ENCODE measurements around the gene SFMBT2.

DNA sequence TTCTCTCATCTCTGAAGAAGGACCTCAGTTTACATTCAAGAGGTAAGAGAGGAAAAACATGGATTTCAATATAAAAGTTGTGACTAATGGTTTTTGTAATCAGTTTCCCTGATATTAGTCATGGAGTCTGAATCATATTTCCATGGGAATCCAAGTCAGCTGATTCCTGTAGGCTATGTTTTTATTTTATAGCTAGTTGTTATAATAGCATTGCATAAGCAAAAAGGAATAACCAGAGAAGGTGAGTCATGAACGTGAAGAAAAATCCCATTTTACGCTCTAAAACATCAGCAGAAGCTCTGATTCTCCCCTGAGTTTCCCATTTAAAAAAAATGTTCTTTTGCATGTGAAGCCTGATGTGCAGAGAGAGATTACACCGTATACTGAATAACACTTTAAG lies 299.3 kb downstream of the SFMBT2 start:
- TF ChIP-seq, protein P1, sequence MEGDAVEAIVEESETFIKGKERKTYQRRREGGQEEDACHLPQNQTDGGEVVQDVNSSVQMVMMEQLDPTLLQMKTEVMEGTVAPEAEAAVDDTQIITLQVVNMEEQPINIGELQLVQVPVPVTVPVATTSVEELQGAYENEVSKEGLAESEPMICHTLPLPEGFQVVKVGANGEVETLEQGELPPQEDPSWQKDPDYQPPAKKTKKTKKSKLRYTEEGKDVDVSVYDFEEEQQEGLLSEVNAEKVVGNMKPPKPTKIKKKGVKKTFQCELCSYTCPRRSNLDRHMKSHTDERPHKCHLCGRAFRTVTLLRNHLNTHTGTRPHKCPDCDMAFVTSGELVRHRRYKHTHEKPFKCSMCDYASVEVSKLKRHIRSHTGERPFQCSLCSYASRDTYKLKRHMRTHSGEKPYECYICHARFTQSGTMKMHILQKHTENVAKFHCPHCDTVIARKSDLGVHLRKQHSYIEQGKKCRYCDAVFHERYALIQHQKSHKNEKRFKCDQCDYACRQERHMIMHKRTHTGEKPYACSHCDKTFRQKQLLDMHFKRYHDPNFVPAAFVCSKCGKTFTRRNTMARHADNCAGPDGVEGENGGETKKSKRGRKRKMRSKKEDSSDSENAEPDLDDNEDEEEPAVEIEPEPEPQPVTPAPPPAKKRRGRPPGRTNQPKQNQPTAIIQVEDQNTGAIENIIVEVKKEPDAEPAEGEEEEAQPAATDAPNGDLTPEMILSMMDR (IDR thresholded peaks at IDR 0.05): no peak
- no peak for TF ChIP-seq ZFX (IDR thresholded peaks at IDR 0.05; ENCODE audit: borderline replicate concordance)
